Measurements from ENCODE around the gene AAGAB. TPM values are rescaled to one million over a fixed set of nuclear protein-coding genes. Genes with fewer than 3 reads are reported as not detected.
"Not testable (repeated sequence)": the region's sequence is repeated elsewhere in the genome, so short reads cannot be mapped to it uniquely, and the experiment has no call there.

The AAGAB gene, protein sequence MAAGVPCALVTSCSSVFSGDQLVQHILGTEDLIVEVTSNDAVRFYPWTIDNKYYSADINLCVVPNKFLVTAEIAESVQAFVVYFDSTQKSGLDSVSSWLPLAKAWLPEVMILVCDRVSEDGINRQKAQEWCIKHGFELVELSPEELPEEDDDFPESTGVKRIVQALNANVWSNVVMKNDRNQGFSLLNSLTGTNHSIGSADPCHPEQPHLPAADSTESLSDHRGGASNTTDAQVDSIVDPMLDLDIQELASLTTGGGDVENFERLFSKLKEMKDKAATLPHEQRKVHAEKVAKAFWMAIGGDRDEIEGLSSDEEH
- 26.2 TPM for polyA plus RNA-seq (2013, experiment 1 of 2)
- polyA plus RNA-seq (2013, experiment 2 of 2): 32.2 TPM

DNA sequence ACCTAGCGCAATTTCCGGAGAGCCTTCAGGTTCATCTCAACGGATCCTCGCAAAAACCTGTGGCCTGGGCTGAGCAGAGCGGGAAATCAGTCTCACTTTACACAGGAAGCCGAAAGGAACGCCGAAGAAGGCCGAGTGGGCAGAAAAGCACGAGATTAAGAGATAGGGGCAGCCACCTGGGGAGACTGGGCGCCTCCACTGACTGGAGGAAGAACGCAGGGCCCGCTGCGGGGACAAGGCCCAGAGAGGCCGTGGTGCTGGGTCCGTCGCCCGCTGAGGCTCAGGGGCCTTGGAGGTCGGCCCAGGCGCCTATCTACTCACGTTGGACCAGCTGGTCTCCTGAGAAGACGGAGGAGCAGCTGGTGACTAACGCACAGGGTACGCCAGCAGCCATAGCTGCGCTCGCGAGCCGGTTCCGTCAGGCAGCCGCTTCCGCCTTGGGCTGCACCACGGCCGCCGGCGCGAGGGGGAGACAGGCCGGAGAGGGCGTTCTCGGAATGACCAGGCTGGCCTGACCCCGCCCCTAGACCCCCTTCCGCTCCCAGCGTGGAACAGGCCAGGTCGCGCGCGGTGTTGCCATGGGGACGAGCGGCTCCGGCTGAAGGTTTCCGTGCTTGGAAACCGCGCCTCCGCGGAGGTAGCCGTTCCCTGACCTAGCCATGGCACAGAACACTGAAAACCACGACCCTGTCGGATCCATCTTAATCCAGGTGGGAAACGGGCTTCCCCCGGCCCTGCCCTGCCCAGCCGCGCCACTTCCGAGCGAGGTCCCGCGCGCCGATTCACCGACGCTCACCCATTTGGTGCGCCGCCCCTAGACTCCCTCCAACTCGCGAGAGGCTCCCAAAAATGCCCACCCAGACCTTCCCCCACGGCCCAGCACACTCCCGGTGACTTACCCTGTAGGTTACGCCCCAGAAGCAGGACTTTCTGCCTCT is at the start of gene AAGAB, which contains the start of gene IQCH:
AAGAB (minus strand) TSS at position 424 of the 938 bp plus-strand sequence; CDS start at position 394, 30 bp downstream.
IQCH (plus strand) TSS at position 549 of the 938 bp plus-strand sequence; CDS start at position 660, 111 bp downstream.
- WGBS: under 1% methylated on average over 76 of the region's 76 CpGs
- Histone ChIP-seq H3K36me3 (ENCODE audit: insufficient read depth, low read length) (no peaks in the 10 kb centered on the region), H3K27me3 (ENCODE audit: insufficient read depth, low read length) (peaks cover 8% of the 10 kb centered on the region; the same call in 1 of the 2 replicates), H3K4me3 (ENCODE audit: low read length) (peak within 1 kb of the TSS; percentile 89), H3K4me1 (ENCODE audit: insufficient read depth, low read length) (no peaks in the 10 kb centered on the region), H3K9ac (ENCODE audit: low read depth, low read length) (peak within 1 kb of the TSS; percentile 83), H3K27ac (ENCODE audit: low read depth, low read length) (peak within 1 kb of the TSS; percentile 54), H3K9me3 (ENCODE audit: insufficient read depth, low read depth, low read length) (no peaks in the 10 kb centered on the region)

DNA sequence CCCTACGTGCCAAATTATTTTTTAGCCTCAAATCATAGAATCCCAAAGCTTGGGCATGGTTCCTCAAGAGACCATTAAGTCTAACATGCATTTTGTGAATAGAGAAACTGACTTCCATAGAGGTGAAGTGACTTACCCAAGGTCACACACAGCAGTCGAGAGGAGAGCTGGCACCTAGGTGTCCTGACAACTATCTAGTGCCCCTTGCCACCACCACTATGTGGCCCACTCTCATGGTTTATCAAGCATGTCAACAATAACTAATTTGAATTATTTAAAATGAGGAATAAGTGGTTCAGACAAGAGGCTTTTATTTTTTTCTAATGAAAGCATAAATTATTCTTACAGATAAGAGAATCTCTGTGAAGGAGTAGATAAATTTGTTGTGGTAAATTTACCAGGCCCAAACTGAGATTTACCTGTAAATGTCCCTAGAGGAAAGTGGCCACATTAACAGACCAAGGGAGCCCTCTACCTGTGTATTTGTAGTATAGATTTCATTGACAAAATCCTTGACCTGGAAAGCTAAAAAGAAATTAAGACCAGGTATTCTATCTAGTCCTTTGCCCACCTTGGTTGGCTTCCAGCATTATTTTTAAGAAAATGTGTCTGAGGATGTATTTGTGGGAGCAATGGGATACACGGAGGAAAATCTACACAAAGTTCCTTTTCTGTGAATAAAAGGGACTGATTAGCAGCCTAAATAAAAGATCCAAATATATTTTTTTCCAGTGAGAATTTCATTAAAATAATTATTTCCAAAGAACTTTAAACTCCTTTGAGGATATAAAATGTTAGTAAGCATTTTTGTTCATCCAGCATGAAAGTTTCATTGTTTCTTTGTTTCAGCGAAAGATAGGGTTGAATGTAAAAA is 49.3 kb upstream of the AAGAB start:
- Histone ChIP-seq H3K4me3 (ENCODE audit: low read length) (no peak overlapping the region), H3K27me3 (ENCODE audit: insufficient read depth, low read length) (no peaks in the 10 kb centered on the region), H3K9me3 (ENCODE audit: insufficient read depth, low read depth, low read length) (no peaks in the 10 kb centered on the region), H3K27ac (ENCODE audit: low read depth, low read length) (no peak overlapping the region), H3K4me1 (ENCODE audit: insufficient read depth, low read length) (peaks cover 8% of the 10 kb centered on the region; the same call in 1 of the 2 replicates), H3K36me3 (ENCODE audit: insufficient read depth, low read length) (no peaks in the 10 kb centered on the region), H3K9ac (ENCODE audit: low read depth, low read length) (no peak overlapping the region)
- 71% methylated on average over 4 of the region's 4 CpGs for WGBS

DNA sequence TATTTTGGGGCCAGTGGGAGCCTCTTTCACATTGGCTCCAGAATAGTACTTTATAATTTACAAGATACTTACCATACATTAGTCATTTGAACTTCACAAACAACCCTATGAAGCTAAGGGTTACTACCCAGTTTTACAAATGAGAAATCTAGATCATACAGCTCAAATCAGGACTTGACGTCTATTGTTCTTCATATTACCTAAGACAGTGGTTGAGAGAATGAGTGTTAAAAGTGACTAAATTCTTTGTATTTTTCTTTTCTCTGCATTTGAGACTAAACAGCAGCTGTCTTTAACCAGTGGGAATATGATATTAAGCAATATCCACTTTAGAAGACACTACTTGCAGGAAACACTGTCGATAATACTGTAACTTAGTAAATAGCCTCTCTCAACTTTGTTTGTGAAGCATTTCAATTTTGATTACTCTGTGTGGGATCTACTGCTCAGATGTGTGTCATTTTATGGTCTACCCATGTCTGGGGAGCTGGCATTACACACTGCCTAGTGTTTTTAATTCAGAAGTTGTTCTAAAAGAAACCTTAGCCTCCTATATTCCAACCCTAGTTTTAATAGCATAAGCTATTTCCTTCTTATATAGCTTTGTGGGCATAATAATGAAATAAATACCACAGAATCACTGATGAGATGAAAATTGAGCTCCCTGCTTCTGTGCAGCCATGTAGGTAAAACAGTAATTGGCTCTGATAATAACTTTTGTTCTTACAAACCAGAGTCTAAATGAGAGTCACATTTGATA is 46.0 kb upstream of the AAGAB start:
- Histone ChIP-seq H3K27me3 (ENCODE audit: insufficient read depth, low read length) (no peaks in the 10 kb centered on the region), H3K4me3 (ENCODE audit: low read length) (no peak overlapping the region), H3K9ac (ENCODE audit: low read depth, low read length) (no peak overlapping the region), H3K9me3 (ENCODE audit: insufficient read depth, low read depth, low read length) (no peaks in the 10 kb centered on the region), H3K4me1 (ENCODE audit: insufficient read depth, low read length) (peaks cover 11% of the 10 kb centered on the region), H3K36me3 (ENCODE audit: insufficient read depth, low read length) (no peaks in the 10 kb centered on the region), H3K27ac (ENCODE audit: low read depth, low read length) (no peak overlapping the region)
- 75% methylated on average over 1 of the region's 2 CpGs for WGBS

DNA sequence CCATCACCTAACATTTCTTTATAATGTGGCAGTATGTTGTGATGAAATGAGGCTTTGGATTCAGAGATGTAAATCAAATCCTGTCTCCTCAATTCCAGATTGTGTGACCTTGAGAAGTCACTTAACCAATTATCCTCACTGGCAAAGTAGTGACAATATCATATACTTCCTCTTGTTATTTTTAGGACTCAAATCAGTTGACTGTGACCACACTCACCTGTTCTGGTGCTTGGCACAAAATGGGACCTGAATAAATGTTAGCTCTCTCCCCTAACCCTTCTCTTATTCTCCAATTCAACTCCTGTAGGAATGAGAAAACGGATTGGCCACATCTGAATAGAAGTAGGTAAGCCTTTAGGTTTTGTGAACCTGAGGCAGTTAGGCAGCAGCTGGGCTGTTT is 42.2 kb upstream of the AAGAB start:
- H3K9ac ChIP-seq (ENCODE audit: low read depth, low read length): no peak overlapping the region
- no peaks in the 10 kb centered on the region for H3K27me3 ChIP-seq (ENCODE audit: insufficient read depth, low read length)
- no peaks in the 10 kb centered on the region for H3K9me3 ChIP-seq (ENCODE audit: insufficient read depth, low read depth, low read length)
- H3K4me3 ChIP-seq (ENCODE audit: low read length): no peak overlapping the region
- peaks cover 11% of the 10 kb centered on the region for H3K4me1 ChIP-seq (ENCODE audit: insufficient read depth, low read length)
- H3K36me3 ChIP-seq (ENCODE audit: insufficient read depth, low read length): no peaks in the 10 kb centered on the region
- WGBS: 68% methylated on average over 1 of the region's 1 CpG
- H3K27ac ChIP-seq (ENCODE audit: low read depth, low read length): no peak overlapping the region

DNA sequence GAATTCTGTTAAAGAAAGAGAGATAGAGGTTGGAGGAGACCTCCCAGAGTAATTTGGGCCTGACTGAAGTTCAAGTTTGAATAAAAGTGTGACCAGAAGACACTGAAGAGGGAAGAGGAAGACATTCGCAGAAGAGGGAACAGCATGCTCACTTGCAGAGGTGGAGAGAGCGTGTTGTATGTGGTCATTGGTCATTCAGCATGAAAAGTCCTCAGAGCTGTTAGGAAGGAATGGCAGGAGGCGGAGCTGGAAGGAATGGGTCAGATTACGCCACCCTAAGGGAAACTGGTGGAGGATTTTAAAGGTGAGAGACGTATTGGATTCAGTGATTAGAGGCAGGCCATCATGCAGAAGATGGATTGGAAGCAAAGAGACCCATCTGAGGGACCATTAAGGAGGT is 41.7 kb upstream of the AAGAB start:
- no peak overlapping the region for H3K9ac ChIP-seq (ENCODE audit: low read depth, low read length)
- WGBS: 65% methylated on average over 5 of the region's 5 CpGs
- H3K4me1 ChIP-seq (ENCODE audit: insufficient read depth, low read length): peaks cover 11% of the 10 kb centered on the region
- no peaks in the 10 kb centered on the region for H3K36me3 ChIP-seq (ENCODE audit: insufficient read depth, low read length)
- no peaks in the 10 kb centered on the region for H3K9me3 ChIP-seq (ENCODE audit: insufficient read depth, low read depth, low read length)
- H3K4me3 ChIP-seq (ENCODE audit: low read length): no peak overlapping the region
- no peak overlapping the region for H3K27ac ChIP-seq (ENCODE audit: low read depth, low read length)
- H3K27me3 ChIP-seq (ENCODE audit: insufficient read depth, low read length): no peaks in the 10 kb centered on the region

DNA sequence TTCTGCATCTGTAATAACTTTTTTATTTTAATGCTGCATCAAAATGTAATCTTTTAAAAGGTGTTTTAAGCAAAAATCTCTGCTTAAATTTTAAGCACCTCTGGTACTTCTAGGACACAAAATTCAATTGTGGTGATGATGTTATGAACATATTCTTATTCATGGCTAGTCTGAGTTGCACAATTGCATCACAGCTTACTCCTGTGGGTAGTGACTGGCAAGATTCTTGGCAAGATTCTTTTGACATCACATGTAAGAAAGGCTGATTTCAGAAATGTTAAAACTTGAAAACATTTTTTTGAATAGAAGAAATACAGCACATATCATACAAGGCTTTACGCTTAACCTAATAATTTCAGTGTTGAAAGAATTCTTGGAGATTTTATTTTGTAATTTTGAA is 35.9 kb upstream of the AAGAB start:
- 100% methylated on average over 1 of the region's 1 CpG for WGBS

DNA sequence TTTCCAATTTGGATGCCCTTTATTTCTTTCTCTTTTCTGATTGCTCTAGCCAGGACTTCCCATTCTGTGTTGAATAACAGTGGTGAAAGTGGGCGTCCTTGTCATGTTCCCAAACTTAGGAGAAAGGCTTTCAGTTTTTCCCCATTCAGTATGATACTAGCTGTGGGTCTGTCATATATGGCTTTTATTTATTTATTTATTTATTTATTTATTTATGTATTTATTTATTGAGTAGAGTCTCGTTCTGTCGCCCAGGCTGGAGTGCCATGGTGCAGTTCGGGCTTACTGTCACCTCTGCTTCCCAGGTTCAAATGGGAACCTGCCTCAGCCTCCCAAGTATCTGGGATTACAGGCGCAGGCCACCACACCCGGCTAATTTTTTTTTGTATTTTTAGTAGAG is 31.9 kb upstream of the AAGAB start:
- peaks cover 10% of the 10 kb centered on the region; the same call in 1 of the 2 replicates for H3K4me1 ChIP-seq (ENCODE audit: insufficient read depth, low read length)
- H3K9me3 ChIP-seq (ENCODE audit: insufficient read depth, low read depth, low read length); H3K27me3 ChIP-seq (ENCODE audit: insufficient read depth, low read length); H3K4me3 ChIP-seq (ENCODE audit: low read length); H3K9ac ChIP-seq (ENCODE audit: low read depth, low read length); H3K27ac ChIP-seq (ENCODE audit: low read depth, low read length); H3K36me3 ChIP-seq (ENCODE audit: insufficient read depth, low read length): not testable (repeated sequence)
- WGBS: 98% methylated on average over 6 of the region's 6 CpGs

More for the DNA sequence above, 35.9 kb upstream of the AAGAB start:
- no peak overlapping the region for H3K27ac ChIP-seq (ENCODE audit: low read depth, low read length)
- no peak overlapping the region for H3K4me3 ChIP-seq (ENCODE audit: low read length)
- H3K27me3 ChIP-seq (ENCODE audit: insufficient read depth, low read length): no peaks in the 10 kb centered on the region
- no peaks in the 10 kb centered on the region for H3K4me1 ChIP-seq (ENCODE audit: insufficient read depth, low read length)
- no peak overlapping the region for H3K9ac ChIP-seq (ENCODE audit: low read depth, low read length)
- no peaks in the 10 kb centered on the region for H3K36me3 ChIP-seq (ENCODE audit: insufficient read depth, low read length)
- peaks cover 3% of the 10 kb centered on the region; the same call in 1 of the 2 replicates for H3K9me3 ChIP-seq (ENCODE audit: insufficient read depth, low read depth, low read length)

DNA sequence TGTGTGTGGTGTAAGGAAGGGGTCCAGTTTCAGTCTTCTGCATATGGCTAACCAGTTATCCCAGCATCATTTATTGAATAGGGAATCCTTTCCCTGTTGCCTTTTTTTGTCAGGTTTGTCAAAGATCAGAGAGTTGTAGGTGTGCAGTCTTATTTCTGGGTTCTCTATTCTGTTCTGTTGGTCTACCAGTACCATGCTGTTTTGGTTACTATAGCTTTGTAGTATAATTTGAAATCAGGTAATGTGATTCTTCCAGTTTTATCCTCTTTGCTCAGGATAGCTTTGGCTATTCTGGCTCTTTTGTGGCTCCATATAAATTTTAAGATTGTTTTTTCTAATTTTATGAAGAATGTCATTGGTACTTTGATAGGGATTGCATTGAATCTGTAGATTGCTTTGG is 31.2 kb upstream of the AAGAB start:
- H3K4me1 ChIP-seq (ENCODE audit: insufficient read depth, low read length): peaks cover 10% of the 10 kb centered on the region; the same call in 1 of the 2 replicates
- not testable (repeated sequence) for H3K4me3 ChIP-seq (ENCODE audit: low read length); H3K9ac ChIP-seq (ENCODE audit: low read depth, low read length)

DNA sequence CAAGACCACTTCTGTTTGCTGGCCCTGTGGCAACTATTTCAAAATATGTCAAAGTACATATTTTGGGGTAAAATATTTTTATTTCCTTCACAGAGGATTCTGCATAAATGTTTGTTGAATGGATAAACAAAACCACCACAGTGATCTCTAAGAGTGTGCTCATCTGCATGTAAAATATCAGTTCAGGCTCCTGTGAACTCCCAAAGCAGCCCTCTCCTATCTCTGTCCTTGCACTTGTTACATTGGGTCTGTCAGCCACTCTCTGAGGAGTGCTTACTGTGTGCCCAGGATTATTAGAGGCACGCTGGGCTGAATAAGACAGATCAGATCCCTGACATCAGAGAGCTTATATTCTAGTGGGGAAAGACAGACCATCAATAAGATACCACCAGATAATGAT is 27.3 kb upstream of the AAGAB start:
- Histone ChIP-seq H3K4me3 (ENCODE audit: low read length) (no peak overlapping the region), H3K27ac (ENCODE audit: low read depth, low read length) (no peak overlapping the region), H3K27me3 (ENCODE audit: insufficient read depth, low read length) (no peaks in the 10 kb centered on the region), H3K36me3 (ENCODE audit: insufficient read depth, low read length) (no peaks in the 10 kb centered on the region), H3K4me1 (ENCODE audit: insufficient read depth, low read length) (peaks cover 22% of the 10 kb centered on the region; the same call in 1 of the 2 replicates), H3K9me3 (ENCODE audit: insufficient read depth, low read depth, low read length) (peaks cover 3% of the 10 kb centered on the region; the same call in 1 of the 2 replicates), H3K9ac (ENCODE audit: low read depth, low read length) (no peak overlapping the region)
- WGBS: 70% methylated on average over 1 of the region's 1 CpG

More for the DNA sequence above, 31.2 kb upstream of the AAGAB start:
- not testable (repeated sequence) for H3K9me3 ChIP-seq (ENCODE audit: insufficient read depth, low read depth, low read length); H3K27ac ChIP-seq (ENCODE audit: low read depth, low read length); H3K27me3 ChIP-seq (ENCODE audit: insufficient read depth, low read length); H3K36me3 ChIP-seq (ENCODE audit: insufficient read depth, low read length)

DNA sequence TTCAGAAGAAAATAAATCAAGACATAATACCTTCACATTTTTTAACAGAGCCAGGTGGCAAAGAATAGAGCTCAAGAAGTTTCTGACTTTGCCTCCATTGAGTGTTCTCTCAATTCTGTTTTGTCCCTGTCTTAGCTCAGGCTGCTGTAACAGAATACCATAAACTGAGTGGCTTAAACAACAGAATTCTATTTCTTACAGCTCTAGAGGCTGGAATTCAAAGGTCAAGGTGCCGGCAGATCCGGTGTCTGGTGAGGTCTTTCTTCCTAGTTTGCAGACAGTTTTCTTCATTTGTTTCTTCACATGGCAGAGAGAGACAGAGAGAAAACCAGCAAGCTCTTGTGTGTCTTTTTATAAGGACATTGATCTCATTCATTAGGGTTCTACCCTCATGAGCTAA is 25.8 kb upstream of the AAGAB start:
- Histone ChIP-seq H3K36me3 (ENCODE audit: insufficient read depth, low read length) (no peaks in the 10 kb centered on the region), H3K27me3 (ENCODE audit: insufficient read depth, low read length) (no peaks in the 10 kb centered on the region), H3K9me3 (ENCODE audit: insufficient read depth, low read depth, low read length) (no peaks in the 10 kb centered on the region), H3K27ac (ENCODE audit: low read depth, low read length) (no peak overlapping the region), H3K4me3 (ENCODE audit: low read length) (no peak overlapping the region), H3K9ac (ENCODE audit: low read depth, low read length) (no peak overlapping the region), H3K4me1 (ENCODE audit: insufficient read depth, low read length) (peaks cover 22% of the 10 kb centered on the region; the same call in 1 of the 2 replicates)
- 81% methylated on average over 2 of the region's 2 CpGs for WGBS
